ENCODE data around the gene ZNF304.

- TF ChIP-seq CTCF (IDR thresholded peaks at IDR 0.05): no peak
- no peak for TF ChIP-seq ZFX (IDR thresholded peaks at IDR 0.05; ENCODE audit: borderline replicate concordance)
Observed at GRCh38 chr19:57357406-57357805, 6.3 kb downstream of the ZNF304 start.

All from 22Rv1 (cell line).